GM12878 (cell line): ENCODE results near the gene DAB2IP. TPM values are rescaled to one million over a fixed set of nuclear protein-coding genes. Genes with fewer than 3 reads are reported as not detected.

Source experiments
- ATAC-seq: fragments of 200-7000 bp; cut with Tn5 transposase; 3 replicates; pipeline ENCODE4 v1.9.1; 2020; ENCODE audit warnings: mild to moderate bottlenecking, moderate library complexity
- BruUV-seq: library from RNA; stranded (reverse); fragments of 400-500 nt; replicated peaks from 2 replicates; lab custom pipeline; 2021; lab: Mats Ljungman, UMichigan
- CTCF ChIA-PET: fragments of 300-600 bp; sonication (Branson Sonifier 250); formaldehyde crosslinking; extraction: SDS; loops from one replicate; lab custom pipeline; 2021; ENCODE audit warnings: inconsistent platforms; lab: Yijun Ruan, JAX
- POLR2A ChIA-PET: fragments of 350-600 bp; formaldehyde crosslinking; extraction: SDS; loops from one replicate; lab custom pipeline; 2021; ENCODE audit warnings: inconsistent platforms; lab: Charles Lee
- RAD21 ChIA-PET: fragments of 300-600 bp; sonication (Branson Sonifier 250); formaldehyde crosslinking; loops from one replicate; lab custom pipeline; 2023; ENCODE audit warnings: antibody characterized with exemption; ENCODE audit not compliant: unreplicated experiment; lab: Charles Lee
- SMC1A ChIA-PET: fragments of 300-600 bp; sonication (Branson Sonifier 250); formaldehyde crosslinking; loops from one replicate; lab custom pipeline; 2023; ENCODE audit not compliant: unreplicated experiment, uncharacterized antibody; lab: Charles Lee
- DNase-seq: peaks from one replicate; pipeline ENCODE4 v3.0.0-alpha.2; 2011; ENCODE audit warnings: low read depth, low spot score
- FAIRE-seq: peaks from 3 replicates; lab custom pipeline; 2011; peaks lifted over from hg19 to GRCh38; lab: Jason Lieb, UNC
- H2AFZ ChIP-seq: 2 replicates; pipeline ENCODE4 v1.6.0; 2011; ENCODE audit warnings: low read depth, low read length, control low read depth; ENCODE audit not compliant: control insufficient read depth
- H3K27ac ChIP-seq: 2 replicates; pipeline ENCODE4 v1.5.1; 2011; ENCODE audit warnings: control low read depth; ENCODE audit not compliant: control insufficient read depth, insufficient read depth
- H3K27me3 ChIP-seq, 2 experiments: replicated peaks in 1 of 2; 2 replicates each; pipeline versions ENCODE4 v1.6.0 to v1.6.1; 2011; ENCODE audit warnings: low read length in 1 of 2; ENCODE audit not compliant: control insufficient read depth in 2 of 2, insufficient read depth in 2 of 2
- H3K36me3 ChIP-seq, 2 experiments: 2 replicates each; pipeline ENCODE4 v1.5.1; 2011; ENCODE audit warnings: low read length in 1 of 2; ENCODE audit not compliant: control insufficient read depth in 2 of 2, insufficient read depth in 2 of 2
- H3K4me1 ChIP-seq: 2 replicates; pipeline ENCODE4 v1.6.1; 2011; ENCODE audit warnings: mild to moderate bottlenecking, low read length, moderate library complexity, mixed read lengths; ENCODE audit not compliant: control insufficient read depth, insufficient read depth
- H3K4me2 ChIP-seq: 2 replicates; pipeline ENCODE4 v1.6.0; 2011; ENCODE audit warnings: control low read depth; ENCODE audit not compliant: control insufficient read depth, insufficient read depth
- H3K4me3 ChIP-seq: fragments of 200-600 bp; sonication (generic); 2 replicates; pipeline ENCODE4 v1.5.1; 2016
- H3K79me2 ChIP-seq: 2 replicates; pipeline ENCODE4 v1.6.0; 2011; ENCODE audit warnings: low read length; ENCODE audit not compliant: control insufficient read depth, insufficient read depth
- H3K9ac ChIP-seq: 2 replicates; pipeline ENCODE4 v1.8.0; 2011; ENCODE audit warnings: low read length, control low read depth, mixed read lengths; ENCODE audit not compliant: control insufficient read depth, insufficient read depth
- H3K9me3 ChIP-seq: replicated peaks from 3 replicates; pipeline ENCODE4 v1.5.1; 2011; ENCODE audit warnings: mild to moderate bottlenecking, low read length; ENCODE audit not compliant: control insufficient read depth, insufficient read depth
- H4K20me1 ChIP-seq: 2 replicates; pipeline ENCODE4 v1.6.0; 2011; ENCODE audit not compliant: control insufficient read depth, insufficient read depth
- ASH2L ChIP-seq: fragments of 300-600, 200-600 bp; sonication (generic); IDR thresholded peaks from 2 replicates; pipeline ENCODE4 v1.6.1; 2017; ENCODE audit warnings: low read depth, mild to moderate bottlenecking, borderline replicate concordance
- BACH1 ChIP-seq: fragments of 450-650 bp; IDR thresholded peaks from 2 replicates; pipeline ENCODE4 v1.6.1; 2017; ENCODE audit warnings: mild to moderate bottlenecking, borderline replicate concordance
- CREM ChIP-seq: IDR thresholded peaks from 2 replicates; pipeline ENCODE4 v1.6.1; 2014; ENCODE audit warnings: antibody characterized with exemption, low read depth
- EED ChIP-seq: sonication (generic); IDR thresholded peaks from 2 replicates; pipeline ENCODE4 v1.6.1; 2016; ENCODE audit warnings: antibody characterized with exemption, low read depth
- ELK1 ChIP-seq: IDR thresholded peaks from 2 replicates; pipeline ENCODE4 v1.6.1; 2012; ENCODE audit warnings: low read depth, low read length, improper control_type of control experiment
- HDAC6 ChIP-seq: fragments of 200-600 bp; sonication (generic); IDR thresholded peaks from one replicate; pipeline ENCODE4 v1.8.0; 2017; ENCODE audit warnings: antibody characterized with exemption; ENCODE audit not compliant: unreplicated experiment
- HDGF ChIP-seq: fragments of 450-650 bp; IDR thresholded peaks from 2 replicates; pipeline ENCODE4 v1.6.1; 2016; ENCODE audit warnings: antibody characterized with exemption
- IKZF1 ChIP-seq: fragments of 450-650 bp; conservative IDR thresholded peaks from 2 replicates; pipeline ENCODE4 v1.6.1; 2017; ENCODE audit warnings: antibody characterized with exemption, mild to moderate bottlenecking
- LARP7 ChIP-seq: fragments of 450-650 bp; IDR thresholded peaks from 2 replicates; pipeline ENCODE4 v1.6.1; 2017; ENCODE audit warnings: mild to moderate bottlenecking
- MAX ChIP-seq: IDR thresholded peaks from 2 replicates; pipeline ENCODE4 v1.6.1; 2012; ENCODE audit warnings: low read depth, low read length, improper control_type of control experiment
- MTA2 ChIP-seq: fragments of 450-650 bp; IDR thresholded peaks from 2 replicates; pipeline ENCODE4 v1.6.1; 2016; ENCODE audit warnings: low read depth, mild to moderate bottlenecking, moderate library complexity
- NFXL1 ChIP-seq: fragments of 450-650 bp; IDR thresholded peaks from 2 replicates; pipeline ENCODE4 v1.6.1; 2017; ENCODE audit warnings: antibody characterized with exemption, mild to moderate bottlenecking, borderline replicate concordance
- PAX5 ChIP-seq: IDR thresholded peaks from 2 replicates; pipeline ENCODE4 v1.6.1; 2011; ENCODE audit warnings: low read depth, low read length, borderline replicate concordance
- POU2F2 ChIP-seq: IDR thresholded peaks from 3 replicates; pipeline ENCODE4 v1.6.1; 2011; ENCODE audit warnings: low read depth, mild to moderate bottlenecking, low read length, borderline replicate concordance
- REST ChIP-seq: IDR thresholded peaks from 2 replicates; pipeline ENCODE4 v1.6.1; 2012; ENCODE audit warnings: mild to moderate bottlenecking, low read depth, low read length
- RUNX3 ChIP-seq: IDR thresholded peaks from 2 replicates; pipeline ENCODE4 v1.6.1; 2012; ENCODE audit warnings: low read length, inconsistent platforms
- TCF7 ChIP-seq: IDR thresholded peaks from 2 replicates; pipeline ENCODE4 v1.6.1; 2014; ENCODE audit warnings: antibody characterized with exemption, borderline replicate concordance
- USF2 ChIP-seq: IDR thresholded peaks from 2 replicates; pipeline ENCODE4 v1.6.1; 2011; ENCODE audit warnings: low read depth, low read length, improper control_type of control experiment, borderline replicate concordance
- ZNF24 ChIP-seq: fragments of 450-650 bp; IDR thresholded peaks from 2 replicates; pipeline ENCODE4 v1.6.1; 2017; ENCODE audit warnings: antibody characterized with exemption, mild to moderate bottlenecking
- ZNF274 ChIP-seq: IDR thresholded peaks from one replicate; pipeline ENCODE4 v1.8.0; 2011; ENCODE audit not compliant: insufficient read length, insufficient read depth
- WGBS: methylation state at CpG from one replicate; pipeline ENCODE4 v1.1.6; 2016; ENCODE audit warnings: low lambda C conversion rate; ENCODE audit not compliant: insufficient replicate concordance, insufficient coverage; ENCODE audit errors: missing lambda C conversion rate; 5-methylcytosine and 5-hydroxymethylcytosine counted together
- in situ Hi-C: fragments of 300-500 bp; cut with MboI; formaldehyde crosslinking; loops from 9 replicates; pipeline ENCODE4 v1.14.3; 2018; ENCODE audit warnings: mixed read lengths
- intact Hi-C: fragments of 100-400 bp; cut with micrococcal nuclease; formaldehyde crosslinking; loops from one replicate; pipeline ENCODE4 v1.14.2; 2022; ENCODE audit not compliant: unreplicated experiment
- polyA plus RNA-seq, 11 experiments: library from polyadenylated mRNA; depleted of rRNA in 4 of 11; unstranded in 6 of 11; stranded (reverse) in 5 of 11; fragments of >200 nt; fragmentation: Nextera tagmentation in 4 of 11; fragmentation: Illumina TruSeq in 1 of 11; extraction: Ambion mirVana in 4 of 11; extraction: Trizol in 1 of 11; gene quantifications; 1 replicate in 1 of 11; 2 replicates in 10 of 11; pipeline versions ENCODE4 v1.2.1 to v1.2.3, GENCODE V29; 2011 to 2016; ENCODE audit warnings: inconsistent platforms in 2 of 11, missing spikeins in 2 of 11, low read depth in 1 of 11
- total RNA-seq, 4 experiments: library from RNA; depleted of rRNA in 3 of 4; stranded (reverse); fragments of >200 nt in 3 of 4; fragmentation: Illumina TruSeq in 1 of 4; extraction: Trizol in 1 of 4; gene quantifications; 2 replicates each; pipeline versions ENCODE4 v1.2.1 to v1.2.3, GENCODE V29; 2013 to 2021

Gene DAB2IP
- total and polyA plus RNA-seq, 10 of the 15 experiments (the other 5 are each of a cell fraction or from before 2014, with no cell fraction given): 0.03 to 0.38 (median 0.14) TPM; not detected in 6

GRCh38 chr9:121773954-121774714 is 122.7 kb downstream of the DAB2IP start:
- Histone ChIP-seq H3K79me2 (no peaks in the 10 kb centered on the region), H3K4me3 (no peak overlapping the region), H3K27ac (no peak overlapping the region), H3K9me3 (no peaks in the 10 kb centered on the region), H2AFZ (no peak overlapping the region), H4K20me1 (no peaks in the 10 kb centered on the region), H3K9ac (no peak overlapping the region), H3K4me1 (no peaks in the 10 kb centered on the region), H3K36me3 (no peaks in the 10 kb centered on the region), H3K27me3 (peaks cover 0 to 2% of the 10 kb centered on the region in 2 experiments; a peak in 1 of 4 replicates), H3K4me2 (no peak overlapping the region)
- ATAC-seq: no peak
- ChIA-PET POLR2A (no interaction called here), CTCF (no interaction called here), SMC1A (interaction anchor here (0.8 kb wide), 1 partner anchor 93 kb away, joined by 3 read pairs; no protein-coding TSS in a partner anchor), RAD21 (no interaction called here)
- BruUV-seq: no TSS peak
- WGBS: 43% methylated on average over 19 of the region's 19 CpGs
- no peak for DNase-seq
- intact Hi-C loops: no loop called here
- FAIRE-seq: no peak
- in situ Hi-C loops: no loop called here
- TF ChIP-seq USF2: no peak
- TF ChIP-seq NFXL1: no peak
- TF ChIP-seq HDGF: no peak
- TF ChIP-seq MAX: no peak
- TF ChIP-seq MTA2: no peak
- no peak for TF ChIP-seq EED
- TF ChIP-seq TCF7: no peak
- no peak for TF ChIP-seq ELK1
- TF ChIP-seq PAX5: no peak
- no peak for TF ChIP-seq RUNX3
- no peak for TF ChIP-seq POU2F2
- no peak for TF ChIP-seq LARP7
- TF ChIP-seq ZNF274: no peak
- no peak for TF ChIP-seq HDAC6
- no peak for TF ChIP-seq IKZF1
- TF ChIP-seq BACH1: no peak
- no peak for TF ChIP-seq CREM
- no peak for TF ChIP-seq ZNF24
- no peak for TF ChIP-seq ASH2L
- no peak for TF ChIP-seq REST
